GM11168 (cell line): ENCODE data around the gene RNU5D-1.

Experiments
- in situ Hi-C: fragments of 300-500 bp; cut with MboI; formaldehyde crosslinking; loops from one replicate; pipeline ENCODE4 v1.12.0; 2022; ENCODE audit warnings: low sequenced_read_pairs; ENCODE audit not compliant: unreplicated experiment

Gene RNU5D-1

GRCh38 chr1:44733784-44734183 is 2.8 kb upstream of the RNU5D-1 start:
- in situ Hi-C loops: no loop called here

- in situ Hi-C loops: no loop called here
Measured at GRCh38 chr1:44733365-44733764, 2.4 kb upstream of the RNU5D-1 start.

- in situ Hi-C loops: no loop called here
Measured at GRCh38 chr1:44724955-44725698, 5.8 kb downstream of the RNU5D-1 start.

GRCh38 chr1:44724296-44724954 is 6.5 kb downstream of the RNU5D-1 start:
- in situ Hi-C loops: no loop called here

GRCh38 chr1:44723496-44724295 is 7.3 kb downstream of the RNU5D-1 start:
- in situ Hi-C loops: no loop called here

- in situ Hi-C loops: no loop called here
Measured at GRCh38 chr1:44723064-44723463, 7.9 kb downstream of the RNU5D-1 start.

- in situ Hi-C loops: no loop called here
Measured at GRCh38 chr1:44721485-44722361, 9.2 kb downstream of the RNU5D-1 start.

GRCh38 chr1:44720281-44720680 is 10.7 kb downstream of the RNU5D-1 start:
- in situ Hi-C loops: no loop called here

GRCh38 chr1:44719318-44719717 is 11.7 kb downstream of the RNU5D-1 start:
- in situ Hi-C loops: no loop called here

- in situ Hi-C loops: no loop called here
Measured at GRCh38 chr1:44718091-44718490, 12.9 kb downstream of the RNU5D-1 start.

- in situ Hi-C loops: no loop called here
Measured at GRCh38 chr1:44717653-44718052, 13.3 kb downstream of the RNU5D-1 start.

GRCh38 chr1:44717156-44717555 is 13.8 kb downstream of the RNU5D-1 start:
- in situ Hi-C loops: no loop called here

GRCh38 chr1:44714944-44715571 is 15.9 kb downstream of the RNU5D-1 start:
- in situ Hi-C loops: no loop called here

GRCh38 chr1:44714532-44714931 is 16.4 kb downstream of the RNU5D-1 start:
- in situ Hi-C loops: no loop called here

GRCh38 chr1:44713321-44713781 is 17.6 kb downstream of the RNU5D-1 start:
- in situ Hi-C loops: no loop called here

- in situ Hi-C loops: no loop called here
Measured at GRCh38 chr1:44707959-44708831, 22.8 kb downstream of the RNU5D-1 start.

- in situ Hi-C loops: no loop called here
Measured at GRCh38 chr1:44707112-44707881, 23.7 kb downstream of the RNU5D-1 start.

- in situ Hi-C loops: no loop called here
Measured at GRCh38 chr1:44705938-44706337, 25.0 kb downstream of the RNU5D-1 start.
